ENCODE measurements around the gene TMEM258. TPM values are rescaled to one million over a fixed set of nuclear protein-coding genes. Genes with fewer than 3 reads are reported as not detected.

Gene TMEM258
- total RNA-seq, 1 experiment from 2014 or later: 110 TPM

- no peaks in the 10 kb centered on the region for H3K27me3 ChIP-seq (ENCODE audit: low read length)
- peak overlapping the region; percentile 92 for H3K4me2 ChIP-seq (ENCODE audit: low read length)
- H3K36me3 ChIP-seq (ENCODE audit: low read depth, low read length): peaks cover 14% of the 10 kb centered on the region; the same call in 1 of the 2 replicates
- peak overlapping the region; percentile 86 for H3K27ac ChIP-seq (ENCODE audit: low read length)
- intact Hi-C loops (cut with micrococcal nuclease): loop anchor here (1.0 to 5.0 kb wide), 2 partner anchors 19 to 76 kb away; partner anchors contain the start of gene FADS3
- ATAC-seq (peak; percentile 45), DNase-seq (peak; percentile 92)
- no peaks in the 10 kb centered on the region for H3F3A ChIP-seq (ENCODE audit: low read length, unreplicated experiment)
- BruUV-seq (replicated peaks): TSS peak; percentile 61
- peak overlapping the region; percentile 78 for H3K4me3 ChIP-seq (ENCODE audit: low read length)
- TF ChIP-seq EZH2 (IDR thresholded peaks at IDR 0.05; ENCODE audit: low read length, unreplicated experiment): no peak
- TF ChIP-seq CTCF (conservative IDR thresholded peaks at IDR 0.05; ENCODE audit: low read depth, low read length): no peak
- no peak for TF ChIP-seq EZH2phosphoT487 (IDR thresholded peaks at IDR 0.05; ENCODE audit: borderline replicate concordance, low read length)
- H4K20me1 ChIP-seq (ENCODE audit: low read length): no peaks in the 10 kb centered on the region
- H3K79me2 ChIP-seq (ENCODE audit: low read length): peaks cover 39% of the 10 kb centered on the region
- H3K9me3 ChIP-seq (ENCODE audit: low read length): no peaks in the 10 kb centered on the region
- H3K9me2 ChIP-seq (replicated peaks; ENCODE audit: low read length): no peaks in the 10 kb centered on the region
- peaks cover 38% of the 10 kb centered on the region for H3K4me1 ChIP-seq (ENCODE audit: insufficient read depth, low read length)
- CTCF ChIA-PET: interaction anchor here (1.0 to 1.7 kb wide), 3 partner anchors 19 to 266 kb away, joined by 5 to 14 read pairs (median 5); no protein-coding TSS in a partner anchor
- POLR2A ChIA-PET (ENCODE audit: unreplicated experiment): interaction anchor here (0.6 to 1.3 kb wide), 3 partner anchors 12 to 1025 kb away, joined by 3 to 17 read pairs (median 6); partner anchors contain the start of gene FADS2
- peak overlapping the region; percentile 92 for H3K9ac ChIP-seq (ENCODE audit: low read length)
- peak overlapping the region; percentile 76 for H2AFZ ChIP-seq (ENCODE audit: low read length)
Measured at GRCh38 chr11:61815790-61816735, 23.7 kb upstream of the TMEM258 start.

- BruUV-seq (replicated peaks): TSS peak; percentile 70
Measured at GRCh38 chr11:61814958-61815789, 22.8 kb upstream of the TMEM258 start.

More at GRCh38 chr11:61814958-61815789, 22.8 kb upstream of the TMEM258 start:
- Histone ChIP-seq H3K4me3 (ENCODE audit: low read length) (peak overlapping the region; percentile 78), H3K4me1 (ENCODE audit: insufficient read depth, low read length) (peaks cover 29% of the 10 kb centered on the region), H3K27me3 (ENCODE audit: low read length) (no peaks in the 10 kb centered on the region), H3K4me2 (ENCODE audit: low read length) (peak overlapping the region; percentile 92), H3K9me2 (replicated peaks; ENCODE audit: low read length) (no peaks in the 10 kb centered on the region), H3K9me3 (ENCODE audit: low read length) (no peaks in the 10 kb centered on the region), H3K79me2 (ENCODE audit: low read length) (peaks cover 39% of the 10 kb centered on the region), H3K36me3 (ENCODE audit: low read depth, low read length) (peaks cover 22% of the 10 kb centered on the region; the same call in 1 of the 2 replicates), H3F3A (ENCODE audit: low read length, unreplicated experiment) (no peaks in the 10 kb centered on the region), H3K9ac (ENCODE audit: low read length) (peak overlapping the region; percentile 92), H3K27ac (ENCODE audit: low read length) (peak overlapping the region; percentile 86), H2AFZ (ENCODE audit: low read length) (peak overlapping the region; percentile 76), H4K20me1 (ENCODE audit: low read length) (no peaks in the 10 kb centered on the region)
- TF ChIP-seq CTCF (conservative IDR thresholded peaks at IDR 0.05; ENCODE audit: low read depth, low read length) (no peak), EZH2phosphoT487 (IDR thresholded peaks at IDR 0.05; ENCODE audit: borderline replicate concordance, low read length) (no peak), EZH2 (IDR thresholded peaks at IDR 0.05; ENCODE audit: low read length, unreplicated experiment) (no peak)
- intact Hi-C loops (cut with micrococcal nuclease): loop anchor here (1.0 to 5.0 kb wide), 2 partner anchors 18 to 77 kb away; partner anchors contain the start of gene FADS3
- CTCF ChIA-PET: interaction anchor here (0.6 to 1.7 kb wide), 4 partner anchors 18 to 267 kb away, joined by 3 to 14 read pairs (median 5); no protein-coding TSS in a partner anchor
- DNase-seq (peak; percentile 99), ATAC-seq (peak; percentile 74)
- POLR2A ChIA-PET (ENCODE audit: unreplicated experiment): interaction anchor here (0.6 to 1.3 kb wide), 9 partner anchors 13 to 548 kb away, joined by 3 to 17 read pairs (median 5); partner anchors contain the start of genes FADS2, FEN1 and TMEM258
